ENCODE measurements around the gene BBOX1. TPM values are rescaled to one million over a fixed set of nuclear protein-coding genes. Genes with fewer than 3 reads are reported as not detected.

The BBOX1 gene
- polyA plus RNA-seq, 2 of the 4 experiments (the other 2 are of a cell fraction), result not detected

DNA sequence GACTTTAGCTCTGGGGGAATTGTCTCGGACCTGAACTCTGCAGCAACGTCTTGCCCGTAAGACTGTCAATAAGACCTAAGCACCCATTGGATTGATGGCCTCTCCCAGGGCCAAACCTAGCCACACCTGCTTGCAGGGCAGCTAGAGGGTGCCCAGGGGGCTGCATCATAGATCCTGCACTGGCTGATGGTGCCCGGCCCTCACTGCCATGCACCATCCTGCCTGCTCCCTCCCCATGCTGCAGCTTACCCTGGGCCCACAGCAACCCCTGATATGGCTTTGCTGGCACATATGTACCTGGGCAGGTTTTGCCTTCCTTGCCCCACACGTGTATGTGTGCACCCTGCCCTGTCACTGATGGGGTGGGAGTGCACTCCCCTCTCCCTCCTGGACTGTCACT is 8.9 kb upstream of the BBOX1 start:
- DNase-seq (ENCODE audit: low read depth in 1 of 2, low spot score in 1 of 2) (no peak), FAIRE-seq (no peak), ATAC-seq (no peak)
- Histone ChIP-seq H3K4me2 (no peak overlapping the region), H3K27ac (no peak overlapping the region), H3K4me1 (no peaks in the 10 kb centered on the region), H3K9me3 (no peaks in the 10 kb centered on the region), H3K4me3 (no peak overlapping the region)
- POLR2A ChIA-PET, result no interaction called here
- TF ChIP-seq CBX8 (IDR thresholded peaks at IDR 0.05) (no peak), MAX (IDR thresholded peaks at IDR 0.05) (no peak), EP300 (IDR thresholded peaks at IDR 0.05) (no peak), CHD2 (IDR thresholded peaks at IDR 0.05; ENCODE audit: low read length, partially characterized antibody) (no peak), NFE2L2 (conservative IDR thresholded peaks at IDR 0.05; ENCODE audit: low read length) (no peak), ZNF302 (CRISPR knock-in tag; IDR thresholded peaks at IDR 0.05) (no peak), NR3C1 (IDR thresholded peaks at IDR 0.05) (no peak), FOSB (CRISPR knock-in tag; IDR thresholded peaks at IDR 0.05) (no peak), HMGXB4 (CRISPR knock-in tag; IDR thresholded peaks at IDR 0.05; ENCODE audit: borderline replicate concordance) (no peak), GATA3 (IDR thresholded peaks at IDR 0.05; ENCODE audit: borderline replicate concordance) (no peak), KDM1A (IDR thresholded peaks at IDR 0.05; ENCODE audit: low read depth) (no peak), NPAS2 (CRISPR knock-in tag; IDR thresholded peaks at IDR 0.05; ENCODE audit: borderline replicate concordance) (no peak), HOXB5 (CRISPR knock-in tag; IDR thresholded peaks at IDR 0.05) (no peak)
- TF ChIP-seq, protein P1, sequence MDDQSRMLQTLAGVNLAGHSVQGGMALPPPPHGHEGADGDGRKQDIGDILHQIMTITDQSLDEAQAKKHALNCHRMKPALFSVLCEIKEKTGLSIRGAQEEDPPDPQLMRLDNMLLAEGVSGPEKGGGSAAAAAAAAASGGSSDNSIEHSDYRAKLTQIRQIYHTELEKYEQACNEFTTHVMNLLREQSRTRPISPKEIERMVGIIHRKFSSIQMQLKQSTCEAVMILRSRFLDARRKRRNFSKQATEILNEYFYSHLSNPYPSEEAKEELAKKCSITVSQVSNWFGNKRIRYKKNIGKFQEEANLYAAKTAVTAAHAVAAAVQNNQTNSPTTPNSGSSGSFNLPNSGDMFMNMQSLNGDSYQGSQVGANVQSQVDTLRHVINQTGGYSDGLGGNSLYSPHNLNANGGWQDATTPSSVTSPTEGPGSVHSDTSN (IDR thresholded peaks at IDR 0.05), result no peak
- CTCF ChIA-PET, result no interaction called here
- 17% methylated on average over 5 of the region's 5 CpGs for WGBS (ENCODE audit: missing lambda C conversion rate)

GRCh38 chr11:27039873-27040272 is 742 bp upstream of the BBOX1 start:
- no peak overlapping the region for H3K4me3 ChIP-seq
- ATAC-seq, result peak; percentile 67 to 71; a peak in 3 of 6 replicates
- no peaks in the 10 kb centered on the region for H3K4me1 ChIP-seq
- no peaks in the 10 kb centered on the region for H3K9me3 ChIP-seq
- no peak overlapping the region for H3K4me2 ChIP-seq
- WGBS (ENCODE audit: missing lambda C conversion rate), result 0% methylated on average over 3 of the region's 3 CpGs
- H3K27ac ChIP-seq, result no peak overlapping the region
- no peak for TF ChIP-seq ZSCAN20 (CRISPR knock-in tag; IDR thresholded peaks at IDR 0.05)
- TF ChIP-seq MAFK (IDR thresholded peaks at IDR 0.05; ENCODE audit: partially characterized antibody), result no peak
- TF ChIP-seq RAD21 (conservative IDR thresholded peaks at IDR 0.05 in 1 of 2, IDR thresholded peaks at IDR 0.05 in 1 of 2), result peak in 1 of 2 experiments; percentile 23; a peak in 1 of 5 replicates
- TF ChIP-seq ESRRA (IDR thresholded peaks at IDR 0.05; ENCODE audit: borderline replicate concordance, low read length), result no peak
- no peak for TF ChIP-seq CBX2 (IDR thresholded peaks at IDR 0.05; ENCODE audit: borderline replicate concordance, low read depth)
- DNase-seq (ENCODE audit: low read depth in 1 of 2, low spot score in 1 of 2), result no peak
- ChIA-PET POLR2A (no interaction called here), CTCF (interaction anchor here (0.7 kb wide), 1 partner anchor 46 kb away, joined by 3 read pairs; no protein-coding TSS in a partner anchor)
- no peak for FAIRE-seq

DNA sequence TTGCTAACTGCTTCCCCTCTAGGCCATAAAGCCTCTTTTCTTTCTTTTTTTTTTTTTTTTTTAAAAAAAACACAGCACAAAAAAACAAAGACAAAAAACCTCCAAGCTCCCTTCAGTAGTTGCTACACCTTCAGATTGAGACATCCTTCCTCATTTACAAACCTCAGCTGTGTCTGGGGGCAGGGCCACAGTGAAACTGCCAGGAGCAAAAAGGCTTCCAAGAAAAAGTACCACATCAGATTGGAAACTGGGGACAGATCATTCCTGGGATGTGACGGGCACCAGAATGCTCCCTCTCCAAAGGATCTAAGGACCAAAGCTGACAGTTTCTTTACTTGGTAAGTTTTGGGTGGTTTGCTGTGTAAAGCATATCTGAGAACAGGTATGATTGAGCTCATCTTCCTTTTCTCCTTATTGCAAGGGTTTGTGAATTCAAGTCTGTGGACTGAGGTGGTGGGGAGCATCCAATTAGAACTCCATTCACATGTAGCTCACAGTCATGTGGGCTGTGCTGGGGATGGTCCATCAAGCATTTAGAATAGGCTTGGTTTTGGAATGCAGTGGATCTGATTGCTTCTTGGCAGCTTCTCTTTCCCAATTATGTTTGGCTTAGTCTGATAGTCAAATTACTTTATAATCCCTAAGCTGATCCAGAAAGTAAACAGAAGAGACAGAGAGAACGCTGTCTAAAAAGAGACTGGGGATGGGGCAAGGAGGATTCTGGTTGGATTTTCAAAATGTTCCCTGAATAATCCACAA is 705 bp downstream of the BBOX1 start:
- H3K4me3 ChIP-seq, result no peak overlapping the region
- FAIRE-seq (no peak), ATAC-seq (no peak), DNase-seq (ENCODE audit: low read depth in 1 of 2, low spot score in 1 of 2) (no peak)
- H3K4me1 ChIP-seq, result no peaks in the 10 kb centered on the region
- no peak overlapping the region for H3K27ac ChIP-seq
- 29% methylated on average over 2 of the region's 2 CpGs for WGBS (ENCODE audit: missing lambda C conversion rate)
- no peak overlapping the region for H3K4me2 ChIP-seq
- no peaks in the 10 kb centered on the region for H3K9me3 ChIP-seq
- ChIA-PET CTCF (interaction anchor here (1.1 to 1.2 kb wide), 3 partner anchors 8 to 117 kb away, joined by 3 read pairs; no protein-coding TSS in a partner anchor), POLR2A (no interaction called here)
- TF ChIP-seq PHF8 (IDR thresholded peaks at IDR 0.05; ENCODE audit: borderline replicate concordance, low read depth) (no peak), EHF (CRISPR knock-in tag; IDR thresholded peaks at IDR 0.05) (no peak), EP300 (IDR thresholded peaks at IDR 0.05) (no peak), JUN (IDR thresholded peaks at IDR 0.05) (no peak), USF2 (IDR thresholded peaks at IDR 0.05) (no peak), HDAC2 (IDR thresholded peaks at IDR 0.05) (no peak), ZNF302 (CRISPR knock-in tag; IDR thresholded peaks at IDR 0.05) (no peak), MAZ (IDR thresholded peaks at IDR 0.05; ENCODE audit: borderline replicate concordance, low read depth, low read length) (no peak), GATA3 (IDR thresholded peaks at IDR 0.05; ENCODE audit: borderline replicate concordance) (no peak), MAX (IDR thresholded peaks at IDR 0.05) (no peak), ZSCAN20 (CRISPR knock-in tag; IDR thresholded peaks at IDR 0.05) (no peak), NR3C1 (IDR thresholded peaks at IDR 0.05) (no peak), HOXB13 (CRISPR knock-in tag; IDR thresholded peaks at IDR 0.05; ENCODE audit: low read depth) (no peak), RFX5 (IDR thresholded peaks at IDR 0.05) (no peak)
